ENCODE measurements around the gene CCDC146.
A peak's percentile ranks its signal among the peaks of the same experiment; 100 is the strongest.
"Not testable (repeated sequence)": the region's sequence is repeated elsewhere in the genome, so short reads cannot be mapped to it uniquely, and the experiment has no call there.

CCDC146 gene

DNA sequence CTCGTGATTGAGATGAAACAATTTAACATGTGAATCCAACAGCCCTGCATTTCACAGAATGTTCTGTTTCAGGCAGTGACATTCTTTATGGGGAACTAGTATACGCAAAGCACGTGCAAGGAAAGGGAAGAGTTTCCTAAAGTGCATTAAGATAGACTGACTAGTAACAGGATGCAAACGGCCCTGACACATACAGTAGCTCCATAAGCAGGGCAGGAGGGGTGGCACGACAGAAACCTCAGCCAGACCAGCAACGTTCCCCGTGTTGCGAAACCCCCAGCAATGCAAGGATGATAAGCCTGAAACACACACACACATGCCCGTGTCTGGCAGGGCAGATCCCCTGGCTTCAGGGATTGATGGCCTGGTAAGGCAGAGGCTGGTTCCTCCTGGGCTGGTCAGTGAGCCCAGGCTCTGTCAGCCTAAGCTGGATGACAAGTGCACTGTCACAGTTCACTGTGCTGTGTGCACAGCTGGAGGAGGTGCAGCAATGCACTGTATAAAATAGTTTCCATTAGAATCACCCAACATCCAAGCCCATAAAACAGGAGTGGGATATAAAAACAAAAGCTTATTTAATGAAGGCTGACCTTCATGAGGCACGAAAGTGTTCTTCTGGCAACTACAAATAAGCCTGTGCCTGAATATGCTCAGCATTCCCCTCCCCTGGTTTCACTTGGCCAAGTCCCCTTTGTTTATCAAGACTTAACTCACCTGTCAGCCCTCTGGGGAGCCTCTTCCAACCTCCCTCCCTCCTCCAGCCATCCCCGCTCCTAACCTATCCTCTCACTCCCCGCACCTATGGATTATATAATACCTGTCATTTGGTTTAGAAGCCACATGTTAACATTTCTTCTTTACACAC lies 204.9 kb downstream of the CCDC146 start:
- no peak for DNase-seq

DNA sequence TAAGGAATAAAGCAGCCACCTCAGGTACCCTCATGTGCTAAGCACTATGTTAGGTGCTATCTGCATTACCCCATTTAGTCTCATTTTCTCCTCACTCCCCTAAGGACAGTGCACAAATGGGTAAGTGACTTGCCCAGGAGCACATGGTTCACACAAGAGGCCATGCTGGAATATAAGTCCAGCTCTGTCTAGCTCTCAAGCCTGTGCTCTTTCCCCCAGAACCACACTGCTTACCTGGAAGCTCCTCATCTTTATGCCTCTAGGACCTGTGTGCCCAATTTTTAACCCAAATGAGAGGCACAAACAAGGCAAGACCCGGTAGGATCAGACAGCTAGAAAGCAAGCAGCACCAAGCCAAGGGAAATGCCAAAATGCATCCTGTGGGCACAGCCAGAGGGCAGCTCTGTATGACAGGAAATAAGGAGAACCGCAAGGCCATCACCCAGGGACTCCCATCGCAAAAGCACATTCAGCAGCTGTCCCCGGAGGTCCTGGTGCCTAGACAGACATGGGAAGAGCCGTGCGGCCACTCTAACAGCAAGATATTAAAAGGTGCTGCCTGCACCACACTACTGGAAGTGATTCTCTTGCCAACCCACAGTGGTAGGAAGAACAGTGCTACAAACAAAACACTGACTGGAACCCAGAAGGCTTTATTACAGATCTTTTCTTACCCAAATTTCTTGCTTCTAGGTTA lies 205.7 kb downstream of the CCDC146 start:
- DNase-seq: peak in 1 of 56 donors; percentile 9

DNA sequence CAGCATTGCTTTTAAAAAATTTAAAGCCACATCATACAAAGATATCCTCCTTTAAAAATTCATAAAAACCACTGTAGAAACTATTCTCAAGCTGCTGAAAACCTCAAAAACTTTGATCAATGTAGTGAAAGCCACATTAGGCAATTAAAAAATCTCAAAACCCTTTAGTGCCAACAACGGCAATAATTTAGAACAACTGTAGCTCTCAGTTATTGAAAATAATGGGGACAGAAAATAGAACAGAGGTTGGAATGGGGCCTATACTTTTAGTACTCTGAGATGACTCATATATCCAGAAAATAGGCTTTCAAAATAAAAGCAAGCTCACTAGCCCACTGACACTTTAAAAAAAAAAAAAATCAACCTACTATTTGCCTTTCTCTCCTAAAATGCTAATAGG lies 206.3 kb downstream of the CCDC146 start:
- DNase-seq: no peak

DNA sequence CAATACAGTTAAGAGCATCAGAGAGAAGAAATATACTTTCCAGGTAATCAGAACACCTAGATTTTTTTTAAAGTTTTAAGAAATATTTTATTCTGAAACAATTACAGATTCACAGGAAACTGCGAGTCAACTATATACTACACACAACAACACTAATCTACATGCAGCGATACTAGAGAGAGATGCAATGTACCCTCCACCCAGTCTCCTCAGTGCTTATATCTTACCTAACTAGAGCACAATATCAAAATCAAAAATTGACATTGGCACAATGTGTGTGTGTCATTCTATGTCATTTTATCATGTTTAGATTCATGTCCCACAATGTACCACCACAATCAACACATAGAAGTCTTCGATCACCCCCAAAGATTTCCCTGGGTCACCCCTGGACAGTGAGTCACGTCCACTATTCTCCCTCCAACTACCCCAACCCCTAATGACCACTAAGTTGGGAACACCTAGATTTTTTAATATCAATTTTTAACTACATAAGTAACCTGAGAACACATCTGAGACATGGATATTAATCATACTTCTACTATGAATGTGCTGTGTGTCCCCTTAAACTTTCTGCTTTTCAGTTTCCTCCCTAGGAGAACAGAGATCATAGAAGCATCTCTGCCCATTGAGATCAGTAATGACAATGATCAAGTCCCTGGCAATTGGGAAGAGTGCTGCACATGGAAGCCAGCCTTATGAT lies 207.2 kb downstream of the CCDC146 start:
- no peak for DNase-seq

DNA sequence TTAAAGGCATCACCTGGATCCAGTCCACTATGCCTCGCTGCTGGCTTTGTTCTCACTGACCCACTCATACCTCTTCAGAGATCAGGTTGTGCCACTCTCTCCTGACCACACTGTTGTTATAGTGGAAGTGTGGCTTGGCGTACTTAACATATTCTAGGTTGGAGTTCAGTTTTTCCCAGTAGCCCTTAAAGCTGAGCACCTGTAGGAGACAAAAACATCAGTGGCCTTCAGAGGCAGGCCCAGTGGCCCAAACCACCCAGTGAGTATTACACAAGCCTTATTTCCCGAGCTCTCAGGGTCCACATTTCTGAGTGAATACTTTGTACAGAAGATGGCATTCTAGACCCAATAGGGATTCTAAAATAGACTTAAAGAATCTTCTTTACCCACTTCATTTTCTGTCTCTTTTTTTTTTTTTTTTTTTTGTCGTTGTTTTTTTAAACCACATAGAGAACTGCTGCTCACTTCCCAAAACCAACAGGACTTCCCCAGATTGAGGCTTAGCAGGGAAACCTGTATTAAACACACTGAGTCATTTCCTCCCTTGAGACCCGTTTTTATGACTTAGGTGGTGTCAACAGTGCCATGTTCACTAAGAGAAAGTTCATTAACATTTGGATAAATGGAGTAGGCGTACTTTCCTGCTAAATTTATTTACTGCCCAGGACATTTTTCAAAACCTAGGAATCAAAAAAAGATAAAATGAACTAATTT lies 207.9 kb downstream of the CCDC146 start:
- DNase-seq: no peak

DNA sequence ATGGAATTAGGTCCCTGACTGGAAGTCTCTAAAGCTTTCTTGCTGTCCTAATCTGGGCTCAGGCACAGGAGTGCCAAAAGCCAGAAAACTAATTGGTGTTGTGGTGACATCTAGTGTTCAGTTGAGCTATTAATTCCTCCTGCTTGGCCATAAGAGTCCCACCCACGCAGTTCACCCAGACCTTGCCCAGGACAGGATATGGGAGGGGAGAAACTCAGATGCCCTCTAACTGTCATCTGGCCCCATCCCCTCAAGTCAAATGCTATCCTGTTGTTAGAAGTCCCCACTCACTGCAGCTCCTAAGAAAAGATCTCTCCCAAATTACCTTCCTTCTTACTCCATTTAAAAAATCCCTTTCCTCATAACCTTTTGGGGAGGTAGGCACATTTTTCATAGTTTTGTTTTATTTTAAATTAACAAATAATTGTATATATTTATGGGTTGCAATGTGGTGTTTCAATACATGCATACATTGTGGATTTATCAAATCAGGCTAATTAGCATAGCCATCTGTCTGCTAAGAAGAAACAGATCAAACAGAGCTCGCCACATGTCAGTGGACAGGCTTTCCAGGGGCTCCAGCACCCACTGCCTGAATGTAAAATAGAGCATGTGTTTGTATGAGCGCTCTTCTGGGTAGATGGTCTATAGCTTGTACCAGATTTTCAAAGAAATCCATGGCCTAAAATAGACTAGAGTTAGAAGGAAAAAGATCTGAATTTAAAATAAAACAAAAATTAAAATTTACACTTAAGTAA lies 209.7 kb downstream of the CCDC146 start:
- DNase-seq: peak in 41 of 56 donors; percentile 1 to 82 (median 28)

DNA sequence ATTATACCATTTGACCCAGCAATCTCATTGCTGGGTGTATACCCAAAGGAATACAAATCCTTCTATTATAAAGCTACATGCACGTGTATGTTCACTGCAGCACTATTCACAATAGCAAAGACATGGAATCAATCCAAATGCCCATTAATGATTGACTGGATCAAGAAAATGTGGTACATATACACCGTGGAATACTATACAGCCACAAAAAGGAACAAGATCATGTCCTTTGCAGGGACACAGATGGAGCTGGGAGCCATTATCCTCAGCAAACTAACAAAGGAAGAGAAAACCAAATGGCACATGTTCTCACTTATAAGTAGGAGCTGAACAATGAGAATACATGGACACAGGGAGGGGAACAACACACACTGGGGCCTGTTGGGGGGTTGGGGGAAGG lies 211.6 kb downstream of the CCDC146 start:
- not testable (repeated sequence) for DNase-seq

DNA sequence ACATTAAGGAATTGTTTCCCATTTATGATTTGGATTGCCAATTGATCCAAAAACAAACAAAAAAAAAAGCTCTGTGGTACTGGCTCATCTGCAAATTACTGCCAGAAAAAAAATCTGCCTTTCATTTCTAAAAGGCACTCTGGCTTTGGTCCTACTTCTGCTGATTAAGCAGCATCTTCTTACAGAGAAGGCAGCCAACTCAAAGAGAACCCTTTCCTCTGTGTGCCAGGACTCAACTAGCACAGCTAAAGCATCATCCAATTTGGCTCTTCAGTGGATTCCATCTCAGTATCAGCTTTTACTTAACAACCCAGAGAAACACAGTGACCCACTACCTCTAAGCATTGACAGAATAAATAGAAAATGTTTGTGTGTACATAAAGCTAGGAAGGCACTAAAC lies 213.2 kb downstream of the CCDC146 start:
- no peak for DNase-seq

DNA sequence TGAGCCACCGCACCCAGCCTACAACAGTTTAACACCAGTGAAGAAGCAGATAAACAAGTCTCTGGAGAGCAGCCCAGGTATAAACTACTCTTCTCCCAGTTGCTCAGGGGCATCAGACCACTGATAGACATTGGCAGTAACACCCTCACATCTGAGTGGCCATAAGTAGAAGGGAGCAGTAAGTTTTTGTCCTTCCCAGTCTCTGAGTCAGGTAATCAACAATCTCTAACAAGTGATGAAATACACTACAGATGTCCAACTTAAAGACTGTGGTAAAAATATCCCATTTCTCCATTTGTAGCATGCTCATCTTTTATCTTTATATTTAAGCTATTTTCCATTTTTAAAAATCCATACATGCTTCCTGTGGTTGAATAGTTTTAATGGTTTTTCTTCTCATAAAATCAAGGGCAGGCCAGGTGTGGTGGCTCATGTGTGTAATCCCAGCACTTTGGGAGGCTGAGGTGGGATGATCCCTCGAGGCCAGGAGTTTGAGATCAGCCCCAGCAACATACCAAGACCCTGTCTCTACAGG lies 215.1 kb downstream of the CCDC146 start:
- DNase-seq: no peak

DNA sequence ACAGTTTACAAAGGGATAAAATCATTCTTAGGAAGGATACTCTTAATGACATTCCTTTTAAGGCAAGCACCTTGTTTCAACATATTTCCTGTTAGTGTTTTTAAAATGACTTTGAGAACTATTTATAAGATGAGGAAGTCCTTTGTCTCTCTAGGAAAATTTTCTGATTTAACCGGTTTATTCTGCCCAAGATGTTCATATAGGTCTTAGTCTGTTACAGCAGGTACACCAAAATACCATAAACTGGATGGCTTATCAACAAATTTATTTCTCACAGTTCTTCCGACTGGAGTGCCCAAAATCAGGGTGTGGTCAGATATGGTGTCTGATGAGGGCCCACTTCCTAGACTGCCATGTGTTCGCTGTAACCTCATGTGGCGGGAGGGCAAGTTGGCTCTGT lies 215.8 kb downstream of the CCDC146 start:
- DNase-seq: no peak

DNA sequence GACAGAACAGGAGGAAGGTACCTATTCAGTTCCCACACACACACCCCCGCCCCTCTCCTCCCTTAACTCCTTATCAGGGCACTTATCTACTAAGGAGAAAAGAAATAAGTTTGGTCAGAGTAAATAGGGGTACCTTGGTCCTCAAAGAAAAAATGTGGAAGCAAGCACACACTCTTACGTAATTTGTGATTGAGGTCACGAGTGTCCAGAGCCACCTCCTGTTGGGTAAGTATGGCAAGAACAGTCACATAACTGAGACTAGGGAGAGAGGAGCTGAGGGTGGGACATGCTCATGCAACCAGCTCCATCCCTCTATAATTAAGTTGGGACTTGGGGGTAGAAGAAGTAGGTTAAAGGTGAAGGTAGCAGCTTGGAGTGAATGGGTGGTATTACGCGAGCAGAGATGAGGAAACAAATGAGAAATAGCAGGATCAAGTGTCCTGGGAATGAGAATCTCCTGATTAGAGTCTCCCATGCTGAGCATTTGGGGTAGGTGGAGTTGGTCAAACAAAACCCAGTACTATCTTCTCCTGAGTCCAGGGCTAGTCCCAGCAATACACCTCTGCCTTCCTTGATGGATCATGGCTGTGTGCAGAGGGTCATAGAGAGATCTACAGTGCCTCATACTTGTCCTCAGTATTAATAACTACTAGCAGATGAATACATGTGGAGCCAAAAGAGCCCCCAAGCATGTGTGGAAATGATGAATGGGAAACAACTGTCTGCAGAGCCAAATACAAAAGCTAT lies 216.6 kb downstream of the CCDC146 start:
- no peak for DNase-seq

DNA sequence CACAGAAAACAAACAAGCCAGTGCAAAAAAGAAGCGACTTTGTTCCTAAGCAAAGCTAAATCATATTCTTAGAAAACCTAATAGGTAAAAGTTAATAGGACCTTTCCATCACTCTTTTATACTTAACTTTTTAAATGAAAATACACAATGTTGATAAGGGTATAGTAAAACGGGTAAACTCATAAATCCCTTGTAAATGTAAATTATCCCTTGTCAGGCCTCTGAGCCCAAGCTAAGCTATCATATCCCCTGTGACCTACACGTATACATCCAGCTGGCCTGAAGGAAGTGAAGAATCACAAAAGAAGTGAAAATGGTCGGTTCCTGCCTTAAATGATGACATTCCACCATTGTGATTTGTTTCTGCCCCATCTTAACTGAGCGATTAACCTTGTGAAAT lies 217.3 kb downstream of the CCDC146 start:
- no peak for DNase-seq
